Effector CD4-positive, alpha-beta T cell (primary cell): Measurements from ENCODE around the gene IGF2R.
"Not testable (repeated sequence)": the region's sequence is repeated elsewhere in the genome, so short reads cannot be mapped to it uniquely, and the experiment has no call there.

ENCODE experiments used
- DNase-seq: peaks from one replicate; pipeline ENCODE4 v3.0.0-alpha.2; 2020

Gene IGF2R

GRCh38 chr6:159997498-159998101, 28.7 kb downstream of the IGF2R start:
- no peak for DNase-seq

GRCh38 chr6:159998538-159998937, 29.7 kb downstream of the IGF2R start:
- no peak for DNase-seq

- DNase-seq = no peak
Observed at GRCh38 chr6:159999240-159999671, 30.4 kb downstream of the IGF2R start.

GRCh38 chr6:160000280-160000704, 31.4 kb downstream of the IGF2R start:
- no peak for DNase-seq

- DNase-seq = not testable (repeated sequence)
Observed at GRCh38 chr6:160000893-160001427, 32.1 kb downstream of the IGF2R start.

- DNase-seq = no peak
Observed at GRCh38 chr6:160002882-160003281, 34.0 kb downstream of the IGF2R start.

- no peak for DNase-seq
Observed at GRCh38 chr6:160004018-160004417, 35.1 kb downstream of the IGF2R start.

GRCh38 chr6:160004419-160005175, 35.7 kb downstream of the IGF2R start:
- DNase-seq = no peak

- no peak for DNase-seq
Observed at GRCh38 chr6:160005211-160005610, 36.3 kb downstream of the IGF2R start.

GRCh38 chr6:160005861-160006540, 37.1 kb downstream of the IGF2R start:
- DNase-seq = no peak

- no peak for DNase-seq
Observed at GRCh38 chr6:160007145-160007544, 38.3 kb downstream of the IGF2R start.

- DNase-seq = no peak
Observed at GRCh38 chr6:160007611-160008010, 38.7 kb downstream of the IGF2R start.

- no peak for DNase-seq
Observed at GRCh38 chr6:160010067-160010466, 41.2 kb downstream of the IGF2R start.

- DNase-seq = no peak
Observed at GRCh38 chr6:160013987-160014868, 45.3 kb downstream of the IGF2R start.

GRCh38 chr6:160014869-160015182, 45.9 kb downstream of the IGF2R start:
- no peak for DNase-seq

- peak; percentile 30 for DNase-seq
Observed at GRCh38 chr6:160015778-160016684, 47.1 kb downstream of the IGF2R start.

GRCh38 chr6:160022101-160022500, 53.2 kb downstream of the IGF2R start:
- DNase-seq = no peak

GRCh38 chr6:160022793-160023192, 53.9 kb downstream of the IGF2R start:
- no peak for DNase-seq

- no peak for DNase-seq
Observed at GRCh38 chr6:160024152-160024551, 55.3 kb downstream of the IGF2R start.

GRCh38 chr6:160027076-160027475, 58.2 kb downstream of the IGF2R start:
- no peak for DNase-seq

- DNase-seq = no peak
Observed at GRCh38 chr6:160027931-160028330, 59.0 kb downstream of the IGF2R start.
